ENCODE measurements around the gene ST6GALNAC5. TPM values are rescaled to one million over a fixed set of nuclear protein-coding genes. Genes with fewer than 3 reads are reported as not detected.

Gene ST6GALNAC5
- total RNA-seq, 1 donor from 2014 or later, result 30.7 TPM

GRCh38 chr1:77037038-77037437, 169.8 kb downstream of the ST6GALNAC5 start:
- no peaks in the 10 kb centered on the region for H3K79me2 ChIP-seq (ENCODE audit: low read depth)
- peaks cover 13% of the 10 kb centered on the region for H4K20me1 ChIP-seq (ENCODE audit: low read depth)
- Mint-ChIP-seq H3K4me1 (peaks cover 16% of the 10 kb centered on the region), H3K27ac (no peak overlapping the region), H3K36me3 (peaks cover 8% of the 10 kb centered on the region), H3K9me3 (no peaks in the 10 kb centered on the region), H3K27me3 (ENCODE audit: insufficient read depth, low read depth) (peaks cover 5% of the 10 kb centered on the region), H3K4me3 (no peak overlapping the region)
- no peak for TF ChIP-seq CTCF (IDR thresholded peaks at IDR 0.05)
- no peak for TF ChIP-seq EZH2phosphoT487 (IDR thresholded peaks at IDR 0.05)
- no peak for TF ChIP-seq EZH2 (IDR thresholded peaks at IDR 0.05)
- no peaks in the 10 kb centered on the region for H3F3A ChIP-seq (ENCODE audit: low read depth)
- no peaks in the 10 kb centered on the region for H3K36me3 ChIP-seq
- H3K27ac ChIP-seq, result no peak overlapping the region
- peaks cover 6% of the 10 kb centered on the region for H3K4me1 ChIP-seq
- H2AFZ ChIP-seq (replicated peaks), result no peak overlapping the region
- DNase-seq (ENCODE audit: low spot score), result no peak
- H3K27me3 ChIP-seq, result no peaks in the 10 kb centered on the region
- no peak overlapping the region for H3K4me2 ChIP-seq
- H3K9me3 ChIP-seq (ENCODE audit: low read depth), result peaks cover 6% of the 10 kb centered on the region
- no peak overlapping the region for H3K4me3 ChIP-seq
- H3K9ac ChIP-seq, result no peak overlapping the region

GRCh38 chr1:77038000-77038399, 170.7 kb downstream of the ST6GALNAC5 start:
- Histone ChIP-seq H3F3A (ENCODE audit: low read depth) (no peaks in the 10 kb centered on the region), H3K36me3 (no peaks in the 10 kb centered on the region), H3K4me3 (no peak overlapping the region), H3K9ac (no peak overlapping the region), H3K79me2 (ENCODE audit: low read depth) (no peaks in the 10 kb centered on the region), H3K9me3 (ENCODE audit: low read depth) (peaks cover 6% of the 10 kb centered on the region), H2AFZ (replicated peaks) (no peak overlapping the region), H3K4me1 (peaks cover 6% of the 10 kb centered on the region), H3K4me2 (no peak overlapping the region), H4K20me1 (ENCODE audit: low read depth) (peaks cover 13% of the 10 kb centered on the region), H3K27me3 (no peaks in the 10 kb centered on the region), H3K27ac (no peak overlapping the region)
- Mint-ChIP-seq H3K27me3 (ENCODE audit: insufficient read depth, low read depth) (peaks cover 5% of the 10 kb centered on the region), H3K27ac (no peak overlapping the region), H3K4me3 (no peak overlapping the region), H3K4me1 (peaks cover 10% of the 10 kb centered on the region), H3K36me3 (peaks cover 8% of the 10 kb centered on the region), H3K9me3 (no peaks in the 10 kb centered on the region)
- DNase-seq (ENCODE audit: low spot score), result no peak
- TF ChIP-seq EZH2phosphoT487 (IDR thresholded peaks at IDR 0.05) (no peak), CTCF (IDR thresholded peaks at IDR 0.05) (no peak), EZH2 (IDR thresholded peaks at IDR 0.05) (no peak)

- Mint-ChIP-seq H3K4me1 (peaks cover 5% of the 10 kb centered on the region), H3K27me3 (ENCODE audit: insufficient read depth, low read depth) (peaks cover 4% of the 10 kb centered on the region), H3K4me3 (no peak overlapping the region), H3K9me3 (no peaks in the 10 kb centered on the region), H3K27ac (no peak overlapping the region), H3K36me3 (peaks cover 8% of the 10 kb centered on the region)
- no peaks in the 10 kb centered on the region for H3K36me3 ChIP-seq
- H3K4me1 ChIP-seq, result no peaks in the 10 kb centered on the region
- H3K4me3 ChIP-seq, result no peak overlapping the region
- no peak overlapping the region for H3K4me2 ChIP-seq
- H3K27me3 ChIP-seq, result no peaks in the 10 kb centered on the region
- H3F3A ChIP-seq (ENCODE audit: low read depth), result no peaks in the 10 kb centered on the region
- no peak overlapping the region for H2AFZ ChIP-seq (replicated peaks)
- no peak for DNase-seq (ENCODE audit: low spot score)
- H3K9me3 ChIP-seq (ENCODE audit: low read depth), result peaks cover 6% of the 10 kb centered on the region
- no peak overlapping the region for H3K9ac ChIP-seq
- peaks cover 4% of the 10 kb centered on the region for H4K20me1 ChIP-seq (ENCODE audit: low read depth)
- H3K79me2 ChIP-seq (ENCODE audit: low read depth), result no peaks in the 10 kb centered on the region
- no peak for TF ChIP-seq CTCF (IDR thresholded peaks at IDR 0.05)
- no peak for TF ChIP-seq EZH2phosphoT487 (IDR thresholded peaks at IDR 0.05)
- no peak for TF ChIP-seq EZH2 (IDR thresholded peaks at IDR 0.05)
- no peak overlapping the region for H3K27ac ChIP-seq
Observed at GRCh38 chr1:77039111-77039510, 171.8 kb downstream of the ST6GALNAC5 start.
